Measurements from ENCODE around the gene MAMDC4. TPM values are rescaled to one million over a fixed set of nuclear protein-coding genes. Genes with fewer than 3 reads are reported as not detected.
A peak's percentile ranks its signal among the peaks of the same experiment; 100 is the strongest.

MAMDC4 gene
- total and polyA plus RNA-seq, 2 experiments from 2014 or later = 8.5 to 12.7 TPM

DNA sequence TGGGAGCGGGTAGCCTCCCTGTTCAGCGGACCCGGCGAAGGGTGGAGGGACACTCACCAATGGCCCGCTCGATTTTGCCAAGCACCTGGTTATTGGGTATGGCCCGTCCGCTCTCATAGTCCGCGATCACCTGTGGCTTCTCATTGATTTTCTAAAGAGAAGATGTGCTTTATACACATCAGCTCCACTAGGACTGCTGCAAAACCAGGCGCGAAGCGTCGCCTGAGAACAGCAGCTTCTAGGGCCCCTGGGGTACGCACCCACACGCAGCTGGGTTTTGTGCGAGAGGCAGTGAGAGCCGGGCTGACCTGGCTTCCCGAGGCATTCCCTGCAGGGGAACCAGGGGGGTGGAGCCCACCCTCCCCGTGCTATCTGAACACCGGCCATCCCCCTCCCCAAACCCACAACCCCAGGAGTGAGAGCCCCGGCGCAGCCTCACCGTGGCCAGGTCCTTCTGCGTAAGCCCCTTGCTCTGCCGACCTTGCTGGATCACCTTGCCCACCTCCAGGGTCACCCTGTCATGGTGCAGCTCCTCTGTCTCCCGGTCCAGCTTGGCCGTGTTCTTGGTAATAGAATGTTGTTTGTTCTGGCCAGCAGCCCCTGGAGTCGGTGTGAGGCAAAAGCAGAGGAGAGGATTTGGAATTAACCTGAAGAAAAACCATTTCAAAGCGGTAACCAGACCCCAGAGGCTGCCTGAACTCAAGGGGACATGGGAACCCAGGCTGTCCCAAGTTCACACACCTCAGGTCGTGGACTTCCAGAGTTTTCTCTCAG lies 10.9 kb downstream of the MAMDC4 start:
- H3K4me3 ChIP-seq = no peak overlapping the region
- H3K4me2 ChIP-seq = no peak overlapping the region
- H3K9me2 ChIP-seq (replicated peaks; ENCODE audit: insufficient read depth) = no peaks in the 10 kb centered on the region
- TF ChIP-seq EZH2phosphoT487 (IDR thresholded peaks at IDR 0.05; ENCODE audit: low read depth, severe bottlenecking, unreplicated experiment) = no peak
- TF ChIP-seq EZH2 (IDR thresholded peaks at IDR 0.05; ENCODE audit: borderline replicate concordance) = no peak
- no peak for TF ChIP-seq CTCF (IDR thresholded peaks at IDR 0.05; ENCODE audit: poor library complexity)
- H3K27me3 ChIP-seq = no peaks in the 10 kb centered on the region
- H2AFZ ChIP-seq = no peak overlapping the region
- WGBS (ENCODE audit: low lambda C conversion rate, missing lambda C conversion rate) = 97% methylated on average over 31 of the region's 31 CpGs
- H3K36me3 ChIP-seq (replicated peaks; ENCODE audit: insufficient read depth, low read depth) = no peaks in the 10 kb centered on the region
- peaks cover 5% of the 10 kb centered on the region for H3K9me3 ChIP-seq (ENCODE audit: low read depth)
- no peak overlapping the region for H3K27ac ChIP-seq
- peaks cover 14% of the 10 kb centered on the region for H4K20me1 ChIP-seq (ENCODE audit: insufficient read depth, poor library complexity, severe bottlenecking)
- H3K79me2 ChIP-seq = peaks cover 40% of the 10 kb centered on the region
- peaks cover 28% of the 10 kb centered on the region for H3K4me1 ChIP-seq (ENCODE audit: insufficient read depth)
- no peak for DNase-seq (ENCODE audit: low spot score)

GRCh38 chr9:136863623-136864273 lies 11.6 kb downstream of the MAMDC4 start:
- WGBS (ENCODE audit: low lambda C conversion rate, missing lambda C conversion rate) = 95% methylated on average over 12 of the region's 12 CpGs
- Histone ChIP-seq H3K27me3 (no peaks in the 10 kb centered on the region), H3K4me1 (ENCODE audit: insufficient read depth) (peaks cover 25% of the 10 kb centered on the region), H3K4me3 (no peak overlapping the region), H3K4me2 (peak overlapping the region; percentile 97), H3K9me3 (ENCODE audit: low read depth) (peaks cover 5% of the 10 kb centered on the region), H3K36me3 (replicated peaks; ENCODE audit: insufficient read depth, low read depth) (no peaks in the 10 kb centered on the region), H4K20me1 (ENCODE audit: insufficient read depth, poor library complexity, severe bottlenecking) (peaks cover 14% of the 10 kb centered on the region), H2AFZ (no peak overlapping the region), H3K9me2 (replicated peaks; ENCODE audit: insufficient read depth) (no peaks in the 10 kb centered on the region), H3K27ac (no peak overlapping the region), H3K79me2 (peaks cover 40% of the 10 kb centered on the region)
- TF ChIP-seq EZH2phosphoT487 (IDR thresholded peaks at IDR 0.05; ENCODE audit: low read depth, severe bottlenecking, unreplicated experiment) (no peak), CTCF (IDR thresholded peaks at IDR 0.05; ENCODE audit: poor library complexity) (no peak), EZH2 (IDR thresholded peaks at IDR 0.05; ENCODE audit: borderline replicate concordance) (no peak)
- no peak for DNase-seq (ENCODE audit: low spot score)

- DNase-seq (ENCODE audit: low spot score) = peak; percentile 35
- peak overlapping the region; percentile 99 for H3K27ac ChIP-seq
- peak overlapping the region; percentile 93 for H3K4me3 ChIP-seq
- peak overlapping the region; percentile 97 for H3K4me2 ChIP-seq
- H3K4me1 ChIP-seq (ENCODE audit: insufficient read depth) = peaks cover 12% of the 10 kb centered on the region
- H3K9me3 ChIP-seq (ENCODE audit: low read depth) = peaks cover 5% of the 10 kb centered on the region
- peaks cover 40% of the 10 kb centered on the region for H3K79me2 ChIP-seq
- H3K27me3 ChIP-seq = no peaks in the 10 kb centered on the region
- TF ChIP-seq EZH2 (IDR thresholded peaks at IDR 0.05; ENCODE audit: borderline replicate concordance) (no peak), EZH2phosphoT487 (IDR thresholded peaks at IDR 0.05; ENCODE audit: low read depth, severe bottlenecking, unreplicated experiment) (no peak), CTCF (IDR thresholded peaks at IDR 0.05; ENCODE audit: poor library complexity) (no peak)
- no peaks in the 10 kb centered on the region for H3K36me3 ChIP-seq (replicated peaks; ENCODE audit: insufficient read depth, low read depth)
- peaks cover 14% of the 10 kb centered on the region for H4K20me1 ChIP-seq (ENCODE audit: insufficient read depth, poor library complexity, severe bottlenecking)
- no peaks in the 10 kb centered on the region for H3K9me2 ChIP-seq (replicated peaks; ENCODE audit: insufficient read depth)
- no peak overlapping the region for H2AFZ ChIP-seq
- WGBS (ENCODE audit: low lambda C conversion rate, missing lambda C conversion rate) = 75% methylated on average over 7 of the region's 11 CpGs
Measured at GRCh38 chr9:136865041-136865767, 13.1 kb downstream of the MAMDC4 start.
